GM18873 (cell line): ENCODE data around the gene ITFG2.
A peak's percentile ranks its signal among the peaks of the same experiment; 100 is the strongest.
"Not testable (repeated sequence)": the region's sequence is repeated elsewhere in the genome, so short reads cannot be mapped to it uniquely, and the experiment has no call there.

Experiments
- ATAC-seq: cut with Tn5 transposase; IDR thresholded peaks from one replicate; pipeline ENCODE4 v1.9.1; 2021; ENCODE audit warnings: mild to moderate bottlenecking, moderate library complexity, moderate number of reproducible peaks; ENCODE audit not compliant: unreplicated experiment, low FRiP score

The ITFG2 gene

GRCh38 chr12:2812290-2813213 is at the start of gene ITFG2:
TSS of gene ITFG2 (plus strand) at chr12:2812668. CDS start at chr12:2812761, 93 bp downstream.
- peak; percentile 93 for ATAC-seq

DNA sequence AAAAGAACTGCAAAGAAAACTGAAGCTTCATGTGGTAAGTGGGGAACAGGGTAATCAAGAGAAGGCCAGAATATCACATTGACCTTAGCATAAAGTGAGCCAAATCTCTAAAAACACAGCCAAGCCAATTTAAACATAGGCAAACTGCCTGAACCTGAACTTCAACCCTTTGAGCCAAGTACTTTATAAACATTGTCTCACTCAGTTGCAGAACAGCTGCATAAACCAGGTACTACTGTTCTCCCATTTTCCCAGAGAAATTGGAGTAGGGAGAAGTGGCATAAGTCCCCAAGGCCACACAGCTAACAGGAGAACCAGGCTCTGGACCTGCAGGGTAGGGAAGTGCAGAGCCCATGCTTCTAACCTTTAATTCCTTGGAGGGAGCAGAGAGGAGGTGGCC is 48.1 kb upstream of the ITFG2 start:
- ATAC-seq, result no peak

DNA sequence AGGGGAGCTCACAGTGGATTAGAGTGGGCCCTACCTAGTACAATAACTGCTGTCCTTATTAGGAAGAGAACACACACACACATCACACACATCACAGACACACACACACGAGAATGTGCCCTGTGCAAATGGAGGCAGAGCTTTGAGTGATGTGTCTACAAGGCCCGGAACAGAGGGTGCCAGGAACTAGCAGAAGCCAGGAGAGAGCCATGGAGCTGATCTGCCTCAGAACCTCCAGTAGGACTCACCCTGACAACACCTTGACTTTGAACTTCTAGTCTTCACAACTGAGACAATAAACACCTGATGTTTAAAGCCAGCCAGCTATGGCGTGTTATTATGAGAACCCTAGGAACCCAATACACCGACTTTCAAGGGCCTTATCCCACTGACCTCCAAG is 47.4 kb upstream of the ITFG2 start:
- ATAC-seq, result no peak

GRCh38 chr12:2765608-2766007 is 46.9 kb upstream of the ITFG2 start:
- ATAC-seq, result no peak

- no peak for ATAC-seq
Measured at GRCh38 chr12:2768224-2768961, 44.1 kb upstream of the ITFG2 start.

DNA sequence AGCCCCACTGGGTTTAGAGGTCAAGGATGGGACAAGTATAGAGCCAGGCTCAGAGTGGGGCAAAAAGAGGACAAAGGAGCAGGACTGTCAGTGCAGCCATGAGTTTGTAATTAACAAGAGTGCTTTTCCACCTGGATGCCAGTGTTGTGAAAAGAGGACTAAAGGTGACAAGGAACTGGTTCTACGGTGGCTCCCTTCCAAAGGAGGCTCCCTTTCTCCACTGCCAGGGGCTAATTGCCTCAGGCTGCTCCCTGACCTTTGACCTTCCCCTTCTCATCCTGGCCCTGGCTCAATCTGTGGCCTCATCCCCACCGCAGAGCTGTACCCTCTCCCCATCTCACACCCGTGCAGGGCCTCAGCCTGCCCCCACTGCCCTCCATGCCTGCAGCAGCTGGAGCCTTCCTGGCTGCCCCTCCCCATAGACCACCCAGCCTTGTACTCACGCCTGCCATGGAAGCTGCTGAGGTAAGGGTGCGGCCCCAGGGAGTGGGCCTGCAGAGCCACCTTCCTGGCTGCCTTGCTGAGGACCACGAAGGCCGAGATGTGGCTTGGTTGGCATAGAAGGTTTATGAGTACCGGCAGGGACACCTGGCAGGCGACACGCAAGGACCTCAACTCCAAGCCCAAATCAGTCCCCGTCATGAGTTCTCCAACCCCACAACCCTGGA is 42.5 kb upstream of the ITFG2 start:
- no peak for ATAC-seq

DNA sequence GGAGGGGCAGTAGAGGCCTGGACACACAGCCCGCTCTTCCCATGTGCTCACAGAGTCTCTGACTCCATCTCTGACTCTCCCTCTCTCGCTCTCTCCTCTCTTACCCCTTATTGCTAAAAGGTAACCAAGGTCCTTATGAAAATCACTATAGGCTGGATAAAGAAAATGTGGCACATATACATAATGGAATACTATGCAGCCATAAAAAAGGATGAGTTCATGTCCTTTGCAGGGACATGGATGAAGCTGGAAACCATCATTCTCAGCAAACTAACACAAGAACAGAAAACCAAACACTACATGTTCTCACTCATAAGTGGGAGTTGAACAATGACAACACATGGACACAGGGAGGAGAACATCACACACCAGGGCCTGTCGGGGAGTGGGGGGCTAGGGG is 41.9 kb upstream of the ITFG2 start:
- not testable (repeated sequence) for ATAC-seq

DNA sequence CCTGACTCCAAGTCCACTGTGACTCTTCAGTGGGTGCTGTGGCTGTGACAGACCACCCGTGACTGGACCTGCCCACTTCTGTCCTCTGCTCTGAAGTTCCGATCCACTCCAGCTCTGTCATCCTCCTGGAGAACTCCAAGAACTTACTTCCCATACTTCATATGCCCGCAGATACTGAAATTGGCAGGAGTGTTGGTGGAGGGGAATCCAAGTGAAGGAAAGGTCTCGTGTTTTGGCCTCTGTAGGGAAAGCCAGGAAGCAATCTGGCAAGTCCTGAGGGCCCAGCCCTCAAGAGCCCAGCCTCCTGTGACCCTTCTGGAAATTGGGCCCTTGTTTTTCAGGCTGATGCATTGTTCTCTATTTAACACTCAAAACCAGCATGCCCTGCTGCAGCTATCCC is 40.1 kb upstream of the ITFG2 start:
- ATAC-seq, result no peak

DNA sequence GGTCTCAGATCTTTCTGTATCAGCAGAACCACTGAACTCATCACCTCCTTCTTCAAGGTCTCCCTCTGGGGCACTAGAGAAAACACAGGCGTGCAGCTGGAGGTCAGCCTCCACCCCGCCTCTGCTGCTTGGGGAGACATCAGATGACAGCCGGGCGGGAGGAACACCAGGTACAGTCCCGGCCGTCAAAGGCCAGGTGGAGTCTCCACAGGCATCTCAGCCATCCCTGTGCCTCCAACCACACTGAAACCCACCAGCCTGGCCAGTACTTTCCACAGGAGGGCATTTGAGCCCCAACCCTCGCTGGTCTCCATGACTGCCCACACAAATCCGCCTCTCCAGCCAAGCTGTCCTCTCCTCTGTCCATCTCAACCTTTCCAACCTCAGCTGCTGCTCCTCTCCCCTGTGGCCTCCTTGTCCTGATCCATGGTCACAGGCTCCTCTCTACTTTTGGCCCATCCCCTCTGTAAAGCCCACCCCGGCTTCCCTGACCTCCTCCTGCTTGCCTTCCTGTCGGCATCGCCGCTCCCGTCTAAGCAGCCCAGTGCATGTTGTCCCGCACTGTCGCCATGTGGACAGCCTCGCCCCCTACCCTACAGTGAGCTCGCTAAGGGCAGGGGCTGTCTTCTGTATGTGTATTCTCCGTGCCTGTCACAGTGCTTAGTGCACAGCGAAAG is 39.1 kb upstream of the ITFG2 start:
- ATAC-seq, result no peak

DNA sequence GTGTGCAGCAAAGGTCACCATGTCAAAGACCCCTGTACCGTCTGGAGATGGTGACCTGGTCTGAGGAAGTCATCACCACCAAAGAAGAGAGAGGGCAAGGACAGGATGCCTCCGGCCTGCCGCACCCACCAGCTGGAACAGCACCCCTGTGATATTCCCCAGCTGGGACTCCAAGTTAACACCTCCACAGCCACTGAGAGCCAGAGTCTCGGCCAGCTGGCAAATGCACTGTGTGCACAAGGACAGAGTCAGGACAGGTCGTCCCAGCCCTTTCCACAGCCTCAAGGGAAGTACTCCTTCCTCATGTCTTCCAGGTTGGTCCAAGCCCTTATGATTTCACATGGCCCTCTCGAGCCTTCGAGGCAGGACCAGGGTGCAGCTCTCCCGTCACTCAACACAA is 37.0 kb upstream of the ITFG2 start:
- no peak for ATAC-seq

DNA sequence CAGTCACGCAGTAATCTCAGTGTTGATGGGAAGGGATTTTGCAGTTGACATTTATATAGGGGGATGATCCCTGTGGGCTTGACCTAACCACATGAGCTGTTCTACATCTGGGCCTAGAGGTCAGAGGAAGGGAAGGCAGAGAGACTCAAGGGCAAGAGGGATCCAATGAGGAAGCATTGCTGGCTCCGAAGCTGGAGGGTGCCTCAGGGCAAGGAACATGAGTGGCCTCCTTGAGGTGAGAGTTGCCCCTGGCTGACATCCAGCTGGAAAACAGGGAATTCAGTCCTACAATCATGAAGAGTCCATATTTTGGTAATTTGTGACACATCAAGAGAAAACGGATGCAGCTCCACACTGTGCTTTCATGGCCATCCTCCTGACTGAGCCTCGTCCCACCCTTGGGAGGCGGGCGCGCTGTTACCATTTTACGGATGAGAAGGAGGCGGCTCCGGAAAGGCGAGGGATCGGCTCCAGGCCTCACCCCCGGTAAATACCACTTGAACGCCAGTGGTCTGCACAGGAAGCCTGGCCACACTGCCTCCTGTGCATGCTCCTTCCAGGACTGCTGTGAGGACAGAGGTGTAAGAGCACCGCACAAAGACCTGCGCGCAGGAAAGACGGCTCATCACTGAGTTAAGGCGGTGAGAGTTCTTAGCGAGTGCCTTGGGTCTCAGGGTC is 36.2 kb upstream of the ITFG2 start:
- ATAC-seq, result no peak

DNA sequence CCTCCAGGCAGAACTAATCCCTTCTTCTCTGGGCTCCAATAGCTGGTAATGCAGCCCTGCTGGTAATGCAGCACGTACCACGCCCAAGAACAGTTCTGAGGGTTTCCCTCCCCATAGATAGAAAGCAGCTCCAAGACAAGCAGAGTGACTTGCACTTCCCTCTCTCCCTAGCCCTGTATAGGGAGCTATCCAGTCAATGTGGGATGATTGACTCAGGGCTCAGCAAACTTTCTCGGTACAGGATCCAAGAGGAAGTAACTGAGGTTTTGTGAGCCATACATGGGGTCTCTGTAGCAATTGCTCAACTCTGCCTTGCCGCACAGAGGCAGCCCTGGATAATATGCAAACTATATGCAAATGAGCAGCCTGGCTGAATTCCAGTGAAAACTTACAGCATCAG is 33.2 kb upstream of the ITFG2 start:
- ATAC-seq, result no peak

GRCh38 chr12:2783936-2784600 is 28.4 kb upstream of the ITFG2 start:
- no peak for ATAC-seq

- no peak for ATAC-seq
Measured at GRCh38 chr12:2785017-2785416, 27.5 kb upstream of the ITFG2 start.

- ATAC-seq, result no peak
Measured at GRCh38 chr12:2791089-2791488, 21.4 kb upstream of the ITFG2 start.

DNA sequence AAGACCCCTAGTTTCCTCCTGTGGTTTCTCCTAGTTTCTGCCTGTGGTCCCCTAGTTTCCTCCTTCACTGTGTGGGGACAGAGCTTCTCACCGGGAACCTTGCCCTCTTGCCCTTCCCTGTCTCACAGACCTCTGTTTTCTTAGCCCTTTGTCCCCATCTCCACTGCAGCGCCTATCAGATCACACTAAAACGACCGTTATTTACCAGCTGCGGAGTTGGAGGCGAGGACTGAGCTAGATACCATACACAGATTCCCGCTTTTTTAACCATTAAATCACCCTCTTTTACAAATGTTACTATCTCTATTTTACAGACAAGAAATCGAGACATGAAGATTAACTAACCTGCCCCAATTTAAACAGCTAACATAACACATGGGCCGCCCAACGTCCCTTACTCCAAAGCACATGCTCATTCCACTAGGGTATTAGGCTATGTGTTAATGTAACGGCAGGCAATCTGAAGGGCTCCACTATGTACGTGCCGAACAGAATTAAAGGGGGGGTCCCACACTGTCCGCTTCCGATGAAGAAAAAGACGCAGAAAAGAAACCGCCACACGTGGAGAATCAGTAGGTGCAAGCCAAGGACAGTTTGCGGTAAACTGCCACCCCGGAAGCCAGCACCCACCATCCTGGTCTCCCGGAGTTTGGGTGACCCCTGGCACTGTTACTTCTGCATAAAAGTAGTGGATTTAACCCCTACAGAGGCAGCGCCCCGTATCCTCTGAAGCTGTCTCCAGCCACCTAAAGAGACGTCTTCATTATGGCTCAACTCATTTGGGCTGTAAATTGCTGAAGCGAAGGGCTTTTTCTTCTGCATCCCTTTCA is 19.6 kb upstream of the ITFG2 start:
- ATAC-seq, result no peak

DNA sequence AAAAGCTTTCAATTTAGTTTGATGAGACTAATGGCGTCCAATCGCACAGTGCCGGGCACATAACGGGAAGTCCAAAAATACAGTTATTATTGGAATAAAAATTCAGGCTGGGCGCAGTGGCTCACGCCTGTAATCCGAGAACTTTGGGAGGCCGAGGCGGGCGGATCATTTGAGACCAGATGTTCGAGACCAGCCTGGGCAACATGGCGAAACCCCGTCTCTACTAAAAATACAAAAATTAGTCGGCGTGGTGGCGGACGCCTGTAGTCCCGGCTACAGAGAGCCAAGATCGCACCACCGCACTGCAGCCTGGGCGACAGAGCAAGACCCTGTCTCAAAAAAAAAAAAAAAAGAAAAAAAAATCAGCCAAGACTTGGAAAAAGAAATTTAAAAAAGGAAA is 18.9 kb upstream of the ITFG2 start:
- no peak for ATAC-seq

DNA sequence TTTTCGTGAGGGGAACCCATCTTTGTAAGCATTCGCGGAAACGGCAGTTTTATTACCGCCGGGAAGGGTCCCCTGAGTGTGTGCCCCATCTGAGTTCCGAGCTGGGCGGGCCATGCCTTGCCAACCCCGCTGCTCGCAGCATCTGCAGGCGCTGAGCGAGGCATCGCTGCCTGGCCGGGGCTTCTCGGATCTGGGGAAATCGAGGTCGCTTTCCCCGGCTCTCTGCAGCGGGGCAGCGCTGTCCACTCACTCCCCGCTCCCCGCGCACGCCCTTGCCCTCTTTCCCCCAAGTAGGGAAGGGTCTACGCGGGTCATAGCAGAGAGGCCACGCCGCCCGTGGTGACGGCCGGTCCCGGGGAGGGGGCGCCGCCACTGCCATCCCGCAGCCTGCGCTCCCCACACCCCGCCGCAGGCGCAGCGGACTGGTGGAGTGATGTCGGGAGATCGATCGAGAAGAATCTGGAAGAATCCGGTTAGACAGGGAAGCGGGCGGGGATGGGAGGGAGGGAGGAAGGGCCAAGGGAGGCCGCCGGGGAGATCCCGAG is 18.2 kb upstream of the ITFG2 start:
- ATAC-seq, result no peak
